ENCODE results near the gene ZNF526.
"Not testable (repeated sequence)": the region's sequence is repeated elsewhere in the genome, so short reads cannot be mapped to it uniquely, and the experiment has no call there.

ZNF526 gene

GRCh38 chr19:42248270-42249148, 28.4 kb downstream of the ZNF526 start:
- no peak for DNase-seq

DNA sequence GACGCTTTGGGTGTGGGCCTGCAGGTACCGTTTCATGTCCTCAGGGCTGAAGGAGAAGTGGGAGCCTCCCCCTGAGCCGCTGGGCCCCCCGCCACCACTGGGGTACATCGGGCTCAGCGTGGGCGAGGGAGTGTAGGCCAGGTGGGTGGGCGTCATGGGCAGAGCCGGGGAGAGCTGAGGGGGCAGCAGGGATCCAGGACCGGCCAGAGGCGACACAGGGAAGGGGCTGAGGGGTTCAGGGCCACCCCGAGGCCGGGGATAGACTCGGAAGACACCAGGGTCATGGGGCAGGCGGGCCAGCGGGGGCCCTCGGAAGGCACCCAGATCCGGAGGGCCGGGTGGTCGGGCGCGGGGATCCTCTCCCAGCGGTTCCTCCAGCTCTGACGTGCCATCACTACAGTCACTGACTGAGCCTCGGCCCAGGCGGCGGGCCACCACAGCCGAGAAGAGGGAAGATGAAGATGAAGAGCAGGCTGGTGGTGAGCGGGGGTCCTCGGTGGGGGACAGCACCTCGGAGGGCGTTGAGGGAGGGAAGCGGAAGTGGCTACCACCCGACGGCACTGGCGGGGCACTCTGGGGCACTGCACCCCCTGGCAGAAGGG, 29.1 kb downstream of the ZNF526 start:
- no peak for DNase-seq

DNA sequence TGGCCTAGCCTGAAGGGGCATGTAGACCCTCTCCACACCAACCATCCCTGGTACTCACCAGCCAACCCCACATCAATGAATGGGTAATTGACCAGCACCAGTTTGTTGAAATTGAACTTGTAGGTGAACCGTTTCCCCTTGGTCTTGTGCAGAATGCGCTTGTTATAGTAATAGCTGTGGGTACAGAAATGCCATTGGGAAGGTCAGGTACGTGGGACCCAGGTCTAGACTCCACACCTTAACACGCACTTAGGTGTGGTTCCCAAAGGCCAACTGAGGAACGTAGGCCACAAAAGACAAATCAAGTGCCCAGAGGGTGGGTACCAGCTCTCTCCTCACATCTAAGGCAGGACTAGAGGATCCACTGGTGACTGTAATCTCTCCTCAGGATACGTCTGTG, 29.7 kb downstream of the ZNF526 start:
- no peak for DNase-seq

DNA sequence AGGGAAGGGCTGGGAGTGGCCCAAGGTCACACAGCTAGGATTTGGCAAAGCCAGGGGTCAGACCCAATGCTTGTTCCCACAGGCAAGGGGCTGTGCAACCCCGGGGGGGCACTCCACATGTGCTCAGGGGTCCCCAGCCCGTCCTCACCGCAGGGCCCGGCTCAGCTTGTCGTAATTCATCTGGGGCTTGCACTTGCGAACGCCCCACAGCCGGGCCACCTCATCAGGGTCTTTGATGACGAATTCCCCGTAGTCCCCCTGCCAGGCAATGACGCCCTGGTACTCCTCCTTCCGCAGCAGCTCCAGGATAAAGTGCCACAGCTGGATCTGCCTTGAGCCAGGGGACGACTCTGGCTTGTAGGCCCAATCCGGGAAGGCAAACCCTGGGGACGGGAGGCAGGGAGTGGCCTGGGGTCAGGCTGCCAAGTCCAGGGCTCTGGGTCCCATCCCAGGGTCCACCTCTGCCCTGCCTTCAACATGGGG, 30.1 kb downstream of the ZNF526 start:
- no peak for DNase-seq

GRCh38 chr19:42250666-42251531, 30.8 kb downstream of the ZNF526 start:
- no peak for DNase-seq

GRCh38 chr19:42251572-42252358, 31.7 kb downstream of the ZNF526 start:
- DNase-seq, result no peak

- no peak for DNase-seq
These were observed 32.5 kb downstream of the ZNF526 start for GRCh38 chr19:42252365-42253244.

GRCh38 chr19:42253245-42254088, 33.4 kb downstream of the ZNF526 start:
- DNase-seq, result peak; percentile 59

- peak; percentile 56 for DNase-seq
These were observed 34.2 kb downstream of the ZNF526 start for GRCh38 chr19:42254089-42254849.

DNA sequence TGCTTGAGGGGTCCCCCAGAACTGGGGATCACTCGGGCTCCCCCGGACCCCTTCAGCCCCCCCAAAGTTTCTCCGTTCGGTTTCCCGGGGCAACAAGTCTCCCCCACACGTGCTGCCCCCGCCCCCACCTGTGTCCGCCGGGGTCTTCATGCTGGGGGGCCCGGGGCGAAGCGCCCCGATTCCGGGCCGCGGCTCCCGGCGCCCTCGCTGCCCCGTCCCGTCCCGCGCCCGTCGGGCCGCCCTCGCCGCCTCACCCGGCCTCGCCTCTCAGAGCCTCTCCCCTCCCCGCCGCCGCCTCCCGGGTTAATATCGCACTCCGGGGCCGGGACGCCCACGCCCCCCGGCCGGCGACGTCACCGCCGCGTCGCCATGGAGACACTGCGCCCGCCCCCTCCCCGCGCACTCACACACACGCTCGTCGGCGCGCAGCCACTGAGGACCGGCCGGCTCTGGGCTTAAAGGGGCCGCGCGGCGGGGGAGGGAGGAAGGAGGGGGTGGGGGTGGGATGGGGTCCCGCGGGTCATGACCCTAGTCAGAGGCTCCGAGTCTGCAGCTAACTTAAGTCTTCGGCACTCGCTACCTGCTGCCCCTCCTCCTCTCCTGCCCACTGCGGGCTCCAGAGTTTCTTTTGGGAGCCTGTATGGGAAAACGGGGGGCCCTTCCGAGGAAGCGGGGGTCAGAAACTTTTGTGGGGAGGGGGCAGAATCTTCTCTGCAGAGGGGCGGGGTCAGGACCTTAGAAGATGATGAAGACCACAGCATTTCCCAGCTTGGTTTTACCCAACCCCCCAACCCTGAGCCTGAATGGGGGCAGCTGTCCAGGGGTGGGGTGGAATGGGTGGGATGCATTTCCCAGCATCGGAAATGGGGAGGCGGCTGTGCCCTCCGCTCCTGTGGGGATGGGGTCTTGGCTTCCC, 35.0 kb downstream of the ZNF526 start, which contains the start of gene ERF:
ERF (minus strand) TSS at position 279 of the 916 bp plus-strand sequence; CDS start at position 150, 129 bp downstream.
- peak; percentile 94 for DNase-seq

GRCh38 chr19:42255766-42256745, 35.9 kb downstream of the ZNF526 start:
- no peak for DNase-seq

DNA sequence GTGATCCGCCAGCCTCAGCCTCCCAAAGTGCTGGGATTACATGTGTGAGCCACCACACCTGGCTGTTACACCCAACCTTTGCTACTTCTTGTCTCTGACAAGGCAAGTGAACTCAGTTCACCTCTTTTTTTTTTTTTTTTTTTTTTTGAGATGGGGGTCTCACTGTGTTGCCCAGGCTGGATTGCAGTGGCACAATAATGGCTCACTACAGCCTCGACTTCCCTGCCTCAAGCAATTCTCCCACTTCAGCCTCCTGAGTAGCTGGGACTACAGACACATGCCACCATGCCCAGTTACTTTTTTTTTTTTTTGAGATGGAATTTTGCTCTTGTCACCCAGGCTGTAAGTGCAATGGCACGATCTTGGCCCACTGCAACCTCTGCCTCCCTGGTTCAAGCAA, 37.7 kb downstream of the ZNF526 start:
- DNase-seq, result not testable (repeated sequence)

DNA sequence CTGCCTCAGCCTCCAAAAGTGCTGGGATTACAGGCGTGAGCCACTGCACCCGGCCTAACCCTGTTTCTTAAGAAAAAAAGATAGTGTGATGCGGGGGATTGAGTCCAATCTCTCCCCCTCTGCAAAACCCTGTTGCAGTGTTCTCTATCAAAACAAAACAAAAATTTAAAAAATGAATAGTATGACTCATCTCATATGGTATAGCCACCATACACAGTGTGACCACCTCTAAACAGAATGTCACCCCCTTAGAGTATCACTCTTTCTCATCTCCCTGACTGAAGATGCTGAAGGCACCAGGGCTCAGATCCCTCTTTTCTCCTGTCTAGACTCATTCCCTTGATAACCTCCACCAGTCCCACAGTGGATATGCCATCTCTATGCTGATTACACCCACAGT, 41.7 kb downstream of the ZNF526 start:
- DNase-seq, result no peak

- not testable (repeated sequence) for DNase-seq
These were observed 46.0 kb downstream of the ZNF526 start for GRCh38 chr19:42266105-42266504.

GRCh38 chr19:42266928-42267603, 47.0 kb downstream of the ZNF526 start:
- DNase-seq, result not testable (repeated sequence)

- no peak for DNase-seq
These were observed 47.6 kb downstream of the ZNF526 start for GRCh38 chr19:42267644-42268141.

Measured in activated gamma-delta T cell (primary cell).